SK-N-SH (cell line): ENCODE data around the gene SETD1B.

ENCODE experiments used
- SIN3A ChIP-seq: IDR thresholded peaks from 2 replicates; pipeline ENCODE4 v1.6.1; 2012; ENCODE audit warnings: low read depth, mild to moderate bottlenecking, low read length, moderate library complexity, borderline replicate concordance
- TF ChIP-seq, protein P1 (sequence below): fragments of 200-600 bp; sonication (generic); IDR thresholded peaks from 2 replicates; pipeline ENCODE4 v1.6.1; 2017; ENCODE audit warnings: antibody characterized with exemption, mild to moderate bottlenecking, moderate library complexity

DNA sequence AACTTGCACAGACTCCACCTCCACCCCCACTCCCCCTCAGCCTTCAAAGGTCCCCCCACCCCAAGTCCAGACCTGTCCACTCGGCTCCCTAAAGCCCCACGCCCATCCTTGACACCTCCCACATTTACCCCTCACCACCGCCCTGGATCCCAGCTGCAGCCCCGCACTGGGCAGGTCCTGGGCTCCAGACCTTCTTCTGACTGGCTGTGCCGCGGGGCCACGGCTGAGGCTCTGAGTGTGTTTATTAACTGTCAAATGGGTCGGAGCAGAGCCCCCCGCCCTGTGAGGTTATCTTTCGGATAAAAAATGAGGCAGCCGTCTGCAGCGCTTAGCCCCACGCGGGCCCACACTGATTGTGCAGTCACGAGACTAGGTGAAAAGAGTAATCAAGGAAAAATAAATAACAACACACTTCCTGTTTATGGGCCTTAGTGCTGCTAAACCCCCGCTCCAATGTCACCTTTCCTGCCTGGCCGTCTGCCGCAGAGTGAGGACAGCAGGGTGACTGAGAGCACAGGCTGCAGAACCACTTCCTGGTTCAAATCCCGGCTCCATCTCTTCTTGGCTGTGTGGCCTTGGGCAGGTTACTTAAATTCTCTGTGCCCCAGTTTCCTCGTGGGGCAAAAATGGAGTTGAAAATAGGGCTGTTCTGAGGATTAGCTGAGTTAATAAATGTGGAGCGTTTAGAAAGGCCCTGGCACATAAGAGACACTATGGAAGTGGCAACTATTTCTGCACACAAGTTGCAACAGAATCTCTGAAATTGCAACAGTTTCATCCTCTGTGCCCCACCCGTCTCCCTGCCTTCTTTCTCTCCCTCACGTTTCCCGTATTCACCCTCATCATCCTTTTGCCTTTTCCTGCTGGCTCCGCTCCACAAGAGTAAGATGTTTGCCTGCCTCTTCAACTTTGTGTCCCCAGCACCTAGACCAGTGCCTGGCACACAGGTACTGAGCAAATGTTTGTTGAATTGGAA lies 9.4 kb downstream of the SETD1B start:
- TF ChIP-seq, protein P1, sequence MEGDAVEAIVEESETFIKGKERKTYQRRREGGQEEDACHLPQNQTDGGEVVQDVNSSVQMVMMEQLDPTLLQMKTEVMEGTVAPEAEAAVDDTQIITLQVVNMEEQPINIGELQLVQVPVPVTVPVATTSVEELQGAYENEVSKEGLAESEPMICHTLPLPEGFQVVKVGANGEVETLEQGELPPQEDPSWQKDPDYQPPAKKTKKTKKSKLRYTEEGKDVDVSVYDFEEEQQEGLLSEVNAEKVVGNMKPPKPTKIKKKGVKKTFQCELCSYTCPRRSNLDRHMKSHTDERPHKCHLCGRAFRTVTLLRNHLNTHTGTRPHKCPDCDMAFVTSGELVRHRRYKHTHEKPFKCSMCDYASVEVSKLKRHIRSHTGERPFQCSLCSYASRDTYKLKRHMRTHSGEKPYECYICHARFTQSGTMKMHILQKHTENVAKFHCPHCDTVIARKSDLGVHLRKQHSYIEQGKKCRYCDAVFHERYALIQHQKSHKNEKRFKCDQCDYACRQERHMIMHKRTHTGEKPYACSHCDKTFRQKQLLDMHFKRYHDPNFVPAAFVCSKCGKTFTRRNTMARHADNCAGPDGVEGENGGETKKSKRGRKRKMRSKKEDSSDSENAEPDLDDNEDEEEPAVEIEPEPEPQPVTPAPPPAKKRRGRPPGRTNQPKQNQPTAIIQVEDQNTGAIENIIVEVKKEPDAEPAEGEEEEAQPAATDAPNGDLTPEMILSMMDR = no peak
- no peak for TF ChIP-seq SIN3A
